Right lobe of liver (tissue), 6 donors: Measurements from ENCODE around the gene TNFRSF21. TPM values are rescaled to one million over a fixed set of nuclear protein-coding genes. Genes with fewer than 3 reads are reported as not detected.

Source experiments
- ATAC-seq, 4 donors: fragments of 200-7000 bp; cut with Tn5 transposase; one replicate each; pipeline ENCODE4 v1.9.1; 2020; ENCODE audit warnings: mild to moderate bottlenecking in 4 of 4, moderate library complexity in 4 of 4
- DNase-seq, 3 donors: peaks; one replicate each; pipeline ENCODE4 v3.0.0-alpha.2; 2020
- H3K27ac ChIP-seq, 3 donors: fragments of 200-600 bp; one replicate each; pipeline ENCODE4 v1.8.0; 2022
- H3K27me3 ChIP-seq, 2 donors: fragments of 200-600 bp; one replicate each; pipeline ENCODE4 v1.8.0; 2022
- H3K36me3 ChIP-seq, 4 donors: fragments of 200-600 bp; sonication (generic) in 1 of 4; one replicate each; pipeline versions ENCODE4 v1.5.1 to v1.8.0; 2017 to 2022; ENCODE audit warnings: control low read depth in 1 of 4
- H3K4me1 ChIP-seq, 4 donors: fragments of 200-600 bp; sonication (generic) in 1 of 4; one replicate each; pipeline versions ENCODE4 v1.5.1 to v1.8.0; 2017 to 2022; ENCODE audit warnings: control low read depth in 1 of 4
- H3K4me3 ChIP-seq, 3 donors: fragments of 200-600 bp; one replicate each; pipeline ENCODE4 v1.8.0; 2022
- H3K9me3 ChIP-seq, 4 donors: fragments of 200-600 bp; sonication (generic) in 1 of 4; one replicate each; pipeline versions ENCODE4 v1.5.1 to v1.8.0; 2017 to 2022; ENCODE audit warnings: control low read depth in 1 of 4
- POLR2A ChIP-seq: fragments of 450-650 bp; IDR thresholded peaks from one replicate; pipeline ENCODE4 v1.6.1; 2017; ENCODE audit warnings: antibody characterized with exemption, mild to moderate bottlenecking
- WGBS: methylation state at CpG from one replicate; pipeline ENCODE4 v1.1.6; 2018; ENCODE audit warnings: low coverage, low lambda C conversion rate; ENCODE audit not compliant: insufficient coverage; ENCODE audit errors: missing lambda C conversion rate; 5-methylcytosine and 5-hydroxymethylcytosine counted together
- intact Hi-C, 2 donors: fragments of 100-400 bp; cut with DNase I; formaldehyde crosslinking; loops; one replicate each; pipeline versions ENCODE4 v1.11.2 to v1.14.1; 2022
- total RNA-seq, 6 experiments: library from RNA; depleted of rRNA in 2 of 6; stranded (reverse); fragments of >200 nt in 2 of 6; fragmentation: NEBNext Ultra II Directional in 3 of 6; extraction: Animal tissue kit (Norgen Biotek cat#: 25700) in 3 of 6; gene quantifications; one replicate each; pipeline versions ENCODE4 v1.1.0 to v1.2.4, GENCODE V29; 2016 to 2023
- TF ChIP-seq, protein P1 (sequence below), 4 donors: fragments of 200-600 bp in 3 of 4; fragments of 450-650 bp in 1 of 4; IDR thresholded peaks; one replicate each; pipeline versions ENCODE4 v1.5.1 to v1.8.0; 2016 to 2022; ENCODE audit warnings: antibody characterized with exemption in 4 of 4, mild to moderate bottlenecking in 2 of 4
- donor health status: DM: no; HTN: yes; CAD: no.
- donor health status: DM: no; HTN: no; CAD: no.
- donor health status: DM: no; HTN: no; CAD: no.
- donor health status: DM: no; HTN: yes; CAD: no.
- donor health status: DM: no; HTN: yes; CAD: no.

TNFRSF21 gene
- total RNA-seq, 6 experiments from 2014 or later = 1.9 to 7.9 (median 5.3) TPM

GRCh38 chr6:47202644-47203205 is 107.0 kb downstream of the TNFRSF21 start:
- ATAC-seq = no peak
- Histone ChIP-seq H3K36me3 (no peaks in the 10 kb centered on the region), H3K4me3 (no peak overlapping the region), H3K4me1 (no peaks in the 10 kb centered on the region), H3K27ac (no peak overlapping the region), H3K9me3 (no peaks in the 10 kb centered on the region), H3K27me3 (no peaks in the 10 kb centered on the region)
- intact Hi-C loops = no loop called here
- WGBS = 66% methylated on average over 2 of the region's 2 CpGs
- TF ChIP-seq, protein P1, sequence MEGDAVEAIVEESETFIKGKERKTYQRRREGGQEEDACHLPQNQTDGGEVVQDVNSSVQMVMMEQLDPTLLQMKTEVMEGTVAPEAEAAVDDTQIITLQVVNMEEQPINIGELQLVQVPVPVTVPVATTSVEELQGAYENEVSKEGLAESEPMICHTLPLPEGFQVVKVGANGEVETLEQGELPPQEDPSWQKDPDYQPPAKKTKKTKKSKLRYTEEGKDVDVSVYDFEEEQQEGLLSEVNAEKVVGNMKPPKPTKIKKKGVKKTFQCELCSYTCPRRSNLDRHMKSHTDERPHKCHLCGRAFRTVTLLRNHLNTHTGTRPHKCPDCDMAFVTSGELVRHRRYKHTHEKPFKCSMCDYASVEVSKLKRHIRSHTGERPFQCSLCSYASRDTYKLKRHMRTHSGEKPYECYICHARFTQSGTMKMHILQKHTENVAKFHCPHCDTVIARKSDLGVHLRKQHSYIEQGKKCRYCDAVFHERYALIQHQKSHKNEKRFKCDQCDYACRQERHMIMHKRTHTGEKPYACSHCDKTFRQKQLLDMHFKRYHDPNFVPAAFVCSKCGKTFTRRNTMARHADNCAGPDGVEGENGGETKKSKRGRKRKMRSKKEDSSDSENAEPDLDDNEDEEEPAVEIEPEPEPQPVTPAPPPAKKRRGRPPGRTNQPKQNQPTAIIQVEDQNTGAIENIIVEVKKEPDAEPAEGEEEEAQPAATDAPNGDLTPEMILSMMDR (IDR thresholded peaks at IDR 0.05) = no peak
- no peak for TF ChIP-seq POLR2A
- no peak for DNase-seq

GRCh38 chr6:47200536-47201334 is 109.0 kb downstream of the TNFRSF21 start:
- 65% methylated on average over 3 of the region's 3 CpGs for WGBS
- no peak overlapping the region for H3K27ac ChIP-seq
- H3K4me3 ChIP-seq = no peak overlapping the region
- no peaks in the 10 kb centered on the region for H3K9me3 ChIP-seq
- DNase-seq (no peak), ATAC-seq (no peak)
- H3K36me3 ChIP-seq = no peaks in the 10 kb centered on the region
- intact Hi-C loops = no loop called here
- no peak for TF ChIP-seq POLR2A
- TF ChIP-seq, protein P1 (IDR thresholded peaks at IDR 0.05) = no peak
- H3K27me3 ChIP-seq = no peaks in the 10 kb centered on the region
- H3K4me1 ChIP-seq = no peaks in the 10 kb centered on the region

DNA sequence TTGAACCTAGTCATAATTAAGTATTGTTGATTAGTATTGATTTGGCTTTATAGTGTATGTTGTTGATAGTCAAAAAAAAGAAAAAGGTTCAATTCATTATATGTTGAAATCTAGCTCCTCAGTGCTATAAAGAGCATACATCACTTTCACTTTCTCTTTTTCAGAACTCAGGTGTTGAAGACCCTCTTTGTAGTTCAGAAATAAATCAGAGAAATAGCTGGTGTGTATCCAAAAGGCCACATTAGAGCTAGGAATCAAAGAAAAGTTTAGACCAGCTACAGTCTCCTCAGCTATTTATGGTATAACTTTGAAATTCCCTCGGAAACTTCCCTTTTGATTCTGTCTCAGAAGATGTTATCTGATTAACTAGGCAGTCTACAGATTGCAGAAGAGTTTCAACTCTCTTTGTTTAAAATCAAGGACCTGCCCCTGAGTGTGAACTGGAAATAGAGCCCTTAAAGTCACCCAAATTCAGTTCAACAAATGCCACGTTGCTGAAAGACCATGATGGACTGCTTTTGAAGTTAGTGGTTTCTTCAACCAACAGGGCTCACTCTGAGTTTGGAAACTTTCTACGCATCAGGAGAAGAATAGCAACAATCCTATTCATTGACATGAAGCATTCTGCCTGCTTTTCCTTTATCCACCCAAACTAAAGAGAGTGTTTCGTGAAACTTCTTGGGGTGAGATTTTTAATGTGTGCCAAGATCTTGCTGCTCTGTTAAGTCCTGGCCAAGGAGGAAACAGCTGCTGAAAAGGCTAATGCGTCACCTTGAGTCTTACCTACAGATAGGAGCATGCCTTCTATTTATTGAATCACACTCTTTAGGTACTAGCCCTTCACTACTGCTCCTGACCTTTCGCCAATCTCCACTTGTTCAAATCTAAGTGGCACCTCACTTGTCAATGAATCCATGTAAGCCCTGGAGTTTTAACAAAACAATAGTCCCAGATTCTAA is 111.7 kb downstream of the TNFRSF21 start:
- intact Hi-C loops = no loop called here
- Histone ChIP-seq H3K9me3 (no peaks in the 10 kb centered on the region), H3K27me3 (no peaks in the 10 kb centered on the region), H3K4me3 (no peak overlapping the region), H3K27ac (no peak overlapping the region), H3K4me1 (no peaks in the 10 kb centered on the region), H3K36me3 (no peaks in the 10 kb centered on the region)
- 78% methylated on average over 6 of the region's 6 CpGs for WGBS
- no peak for DNase-seq
- TF ChIP-seq, protein P1 (IDR thresholded peaks at IDR 0.05) = no peak
- no peak for TF ChIP-seq POLR2A
- no peak for ATAC-seq

GRCh38 chr6:47196113-47196512 is 113.6 kb downstream of the TNFRSF21 start:
- Histone ChIP-seq H3K27ac (no peak overlapping the region), H3K36me3 (no peaks in the 10 kb centered on the region), H3K4me1 (no peaks in the 10 kb centered on the region), H3K9me3 (no peaks in the 10 kb centered on the region), H3K4me3 (no peak overlapping the region), H3K27me3 (no peaks in the 10 kb centered on the region)
- 76% methylated on average over 5 of the region's 5 CpGs for WGBS
- TF ChIP-seq POLR2A = no peak
- TF ChIP-seq, protein P1 (IDR thresholded peaks at IDR 0.05) = no peak
- intact Hi-C loops = no loop called here
- DNase-seq (no peak), ATAC-seq (no peak)
